HL-60 (cell line): Measurements from ENCODE around the gene DIP2C.
"Not testable (repeated sequence)": the region's sequence is repeated elsewhere in the genome, so short reads cannot be mapped to it uniquely, and the experiment has no call there.

ENCODE experiments used
- DNase-seq, 2 experiments: peaks; one replicate each; pipeline ENCODE4 v3.0.0-alpha.2; 2010 to 2020; ENCODE audit warnings: low read depth in 1 of 2, low spot score in 1 of 2
- H3K27ac ChIP-seq: fragments of 250-450 bp; sonication (Bioruptor Pico); replicated peaks from 2 replicates; pipeline ENCODE4 v1.5.1; 2020; ENCODE audit warnings: mild to moderate bottlenecking, moderate library complexity
- H3K27me3 ChIP-seq: fragments of 250-450 bp; sonication (Bioruptor Pico); 2 replicates; pipeline ENCODE4 v1.5.1; 2021; ENCODE audit warnings: mild to moderate bottlenecking, moderate library complexity; ENCODE audit not compliant: insufficient read depth, poor library complexity, severe bottlenecking
- H3K4me3 ChIP-seq: replicated peaks from 2 replicates; pipeline ENCODE4 v1.5.1; 2011; ENCODE audit warnings: mild to moderate bottlenecking, control low read depth, low read length; ENCODE audit not compliant: insufficient read depth
- CTCF ChIP-seq: IDR thresholded peaks from one replicate; pipeline ENCODE4 v1.5.1; 2011; ENCODE audit warnings: low read length, control low read depth, inconsistent platforms; ENCODE audit not compliant: insufficient read depth
- GABPA ChIP-seq: IDR thresholded peaks from 2 replicates; pipeline ENCODE4 v1.6.1; 2012; ENCODE audit warnings: low read depth
- POLR2AphosphoS5 ChIP-seq: IDR thresholded peaks from 2 replicates; pipeline ENCODE4 v1.6.1; 2012; ENCODE audit warnings: low read depth
- REST ChIP-seq: IDR thresholded peaks from 2 replicates; pipeline ENCODE4 v1.6.1; 2012; ENCODE audit warnings: low read depth; ENCODE audit not compliant: insufficient replicate concordance
- SPI1 ChIP-seq: IDR thresholded peaks from 2 replicates; pipeline ENCODE4 v1.6.1; 2012; ENCODE audit warnings: low read depth, mild to moderate bottlenecking, borderline replicate concordance

The DIP2C gene

GRCh38 chr10:452512-453426 lies 236.7 kb downstream of the DIP2C start:
- TF ChIP-seq SPI1 (no peak), REST (no peak), GABPA (no peak), POLR2AphosphoS5 (no peak), CTCF (no peak)
- no peak overlapping the region for H3K27ac ChIP-seq

GRCh38 chr10:451856-452255 lies 237.6 kb downstream of the DIP2C start:
- DNase-seq, result no peak
- TF ChIP-seq SPI1, result no peak
- TF ChIP-seq GABPA, result no peak
- no peak for TF ChIP-seq REST
- H3K27ac ChIP-seq, result no peak overlapping the region
- H3K4me3 ChIP-seq, result no peak overlapping the region
- no peaks in the 10 kb centered on the region for H3K27me3 ChIP-seq

More at GRCh38 chr10:452512-453426, 236.7 kb downstream of the DIP2C start:
- H3K27me3 ChIP-seq, result no peaks in the 10 kb centered on the region
- H3K4me3 ChIP-seq, result no peak overlapping the region
- no peak for DNase-seq

- TF ChIP-seq POLR2AphosphoS5 (peak; percentile 64), GABPA (no peak)
- DNase-seq, result peak; percentile 1 to 10
- Histone ChIP-seq H3K27ac (no peak overlapping the region), H3K27me3 (no peaks in the 10 kb centered on the region), H3K4me3 (no peak overlapping the region)
Measured at GRCh38 chr10:451021-451471, 238.4 kb downstream of the DIP2C start.

- Histone ChIP-seq H3K27me3 (no peaks in the 10 kb centered on the region), H3K27ac (no peak overlapping the region), H3K4me3 (no peak overlapping the region)
- TF ChIP-seq CTCF, result no peak
- no peak for TF ChIP-seq GABPA
- TF ChIP-seq SPI1, result no peak
- no peak for TF ChIP-seq REST
- no peak for TF ChIP-seq POLR2AphosphoS5
- DNase-seq, result no peak
Measured at GRCh38 chr10:450463-450862, 239.0 kb downstream of the DIP2C start.

GRCh38 chr10:449331-449730 lies 240.1 kb downstream of the DIP2C start:
- not testable (repeated sequence) for DNase-seq, H3K27ac ChIP-seq, H3K4me3 ChIP-seq, H3K27me3 ChIP-seq
